ENCODE measurements around the gene SH2D7. TPM values are rescaled to one million over a fixed set of nuclear protein-coding genes. Genes with fewer than 3 reads are reported as not detected.

The SH2D7 gene
- total RNA-seq = not detected in 2 replicates

GRCh38 chr15:78092261-78093041 is at the start of gene SH2D7:
Gene SH2D7, plus strand, starts transcription at chr15:78092561. Its CDS starts 24 bp downstream, at chr15:78092585.
- FAIRE-seq (no peak), DNase-seq (ENCODE audit: low read depth) (no peak)
- no peak for TF ChIP-seq CTCF (IDR thresholded peaks at IDR 0.05; ENCODE audit: insufficient read depth, low read length, severe bottlenecking)
- Histone ChIP-seq H3K27me3 (ENCODE audit: control insufficient read depth, insufficient read depth, low read length) (no peaks in the 10 kb centered on the region), H3K36me3 (ENCODE audit: control insufficient read depth, insufficient read depth, low read length) (no peaks in the 10 kb centered on the region), H3K4me3 (ENCODE audit: low read depth, low read length) (no peak within 1 kb of the TSS)

- Histone ChIP-seq H3K27me3 (ENCODE audit: control insufficient read depth, insufficient read depth, low read length) (no peaks in the 10 kb centered on the region), H3K36me3 (ENCODE audit: control insufficient read depth, insufficient read depth, low read length) (peaks cover 6% of the 10 kb centered on the region), H3K4me3 (ENCODE audit: low read depth, low read length) (no peak overlapping the region)
- TF ChIP-seq CTCF (IDR thresholded peaks at IDR 0.05; ENCODE audit: insufficient read depth, low read length, severe bottlenecking) = no peak
- no peak for FAIRE-seq
- DNase-seq (ENCODE audit: low read depth) = no peak
These were observed 47.8 kb upstream of the SH2D7 start for GRCh38 chr15:78044407-78045155.

GRCh38 chr15:78045189-78045588 is 47.2 kb upstream of the SH2D7 start:
- DNase-seq (ENCODE audit: low read depth) (no peak), FAIRE-seq (no peak)
- TF ChIP-seq CTCF (IDR thresholded peaks at IDR 0.05; ENCODE audit: insufficient read depth, low read length, severe bottlenecking) = no peak
- peaks cover 4% of the 10 kb centered on the region for H3K36me3 ChIP-seq (ENCODE audit: control insufficient read depth, insufficient read depth, low read length)
- H3K4me3 ChIP-seq (ENCODE audit: low read depth, low read length) = no peak overlapping the region
- no peaks in the 10 kb centered on the region for H3K27me3 ChIP-seq (ENCODE audit: control insufficient read depth, insufficient read depth, low read length)

- H3K36me3 ChIP-seq (ENCODE audit: control insufficient read depth, insufficient read depth, low read length) = peaks cover 6% of the 10 kb centered on the region
- no peak for FAIRE-seq
- no peak for DNase-seq (ENCODE audit: low read depth)
- no peak for TF ChIP-seq CTCF (IDR thresholded peaks at IDR 0.05; ENCODE audit: insufficient read depth, low read length, severe bottlenecking)
- no peaks in the 10 kb centered on the region for H3K27me3 ChIP-seq (ENCODE audit: control insufficient read depth, insufficient read depth, low read length)
- H3K4me3 ChIP-seq (ENCODE audit: low read depth, low read length) = no peak overlapping the region
These were observed 45.5 kb upstream of the SH2D7 start for GRCh38 chr15:78046796-78047341.

GRCh38 chr15:78047761-78048627 is 44.4 kb upstream of the SH2D7 start:
- no peak overlapping the region for H3K4me3 ChIP-seq (ENCODE audit: low read depth, low read length)

More at GRCh38 chr15:78047761-78048627, 44.4 kb upstream of the SH2D7 start:
- FAIRE-seq = no peak
- TF ChIP-seq CTCF (IDR thresholded peaks at IDR 0.05; ENCODE audit: insufficient read depth, low read length, severe bottlenecking) = no peak
- H3K36me3 ChIP-seq (ENCODE audit: control insufficient read depth, insufficient read depth, low read length) = peaks cover 7% of the 10 kb centered on the region
- DNase-seq (ENCODE audit: low read depth) = no peak
- no peaks in the 10 kb centered on the region for H3K27me3 ChIP-seq (ENCODE audit: control insufficient read depth, insufficient read depth, low read length)
